RWPE2 (cell line): ENCODE data around the gene NEDD4L.

Source experiments
- ATAC-seq: fragments of 200-7000 bp; cut with Tn5 transposase; 3 replicates; pipeline ENCODE4 v1.9.1; 2021; ENCODE audit warnings: low read depth
- DNase-seq: peaks from one replicate; pipeline ENCODE4 v3.0.0-alpha.2; 2020; ENCODE audit warnings: low spot score
- H3K27ac ChIP-seq: fragments of 450-650 bp; 2 replicates; pipeline ENCODE4 v1.5.1; 2017; ENCODE audit warnings: mild to moderate bottlenecking; ENCODE audit not compliant: poor library complexity, severe bottlenecking
- H3K27me3 ChIP-seq: fragments of 250-450 bp; sonication (Bioruptor Pico); 2 replicates; pipeline ENCODE4 v1.5.1; 2021; ENCODE audit warnings: mild to moderate bottlenecking, moderate library complexity; ENCODE audit not compliant: insufficient read depth, poor library complexity, severe bottlenecking
- H3K36me3 ChIP-seq: fragments of 250-450 bp; sonication (Bioruptor Pico); 2 replicates; pipeline ENCODE4 v1.5.1; 2020; ENCODE audit warnings: low read depth, mild to moderate bottlenecking, moderate library complexity
- H3K4me1 ChIP-seq: fragments of 250-450 bp; sonication (Bioruptor Pico); 2 replicates; pipeline ENCODE4 v1.5.1; 2021; ENCODE audit warnings: mild to moderate bottlenecking, moderate library complexity; ENCODE audit not compliant: insufficient read depth, poor library complexity, severe bottlenecking
- H3K4me3 ChIP-seq: fragments of 250-450 bp; sonication (Bioruptor Pico); 2 replicates; pipeline ENCODE4 v1.5.1; 2021; ENCODE audit warnings: mild to moderate bottlenecking, moderate library complexity; ENCODE audit not compliant: severe bottlenecking
- H3K9me3 ChIP-seq: fragments of 250-450 bp; sonication (Bioruptor Pico); 2 replicates; pipeline ENCODE4 v1.5.1; 2021; ENCODE audit warnings: mild to moderate bottlenecking, moderate library complexity; ENCODE audit not compliant: severe bottlenecking
- CTCF ChIP-seq: fragments of 450-650 bp; IDR thresholded peaks from one replicate; pipeline ENCODE4 v1.5.1; 2017; ENCODE audit warnings: mild to moderate bottlenecking, moderate library complexity; ENCODE audit not compliant: poor library complexity, severe bottlenecking

NEDD4L gene

GRCh38 chr18:58222432-58223125 lies 178.6 kb downstream of the NEDD4L start:
- TF ChIP-seq CTCF = no peak
- Histone ChIP-seq H3K27ac (peak overlapping the region; percentile 91), H3K4me1 (peaks cover 35% of the 10 kb centered on the region), H3K36me3 (0 out of 2 replicates have a peak, but pooled peaks cover 13% of the 10 kb centered on the region), H3K27me3 (no peaks in the 10 kb centered on the region), H3K4me3 (peak overlapping the region; percentile 50), H3K9me3 (no peaks in the 10 kb centered on the region)
- ATAC-seq (no peak), DNase-seq (no peak)

GRCh38 chr18:58223717-58224424 lies 179.8 kb downstream of the NEDD4L start:
- Histone ChIP-seq H3K27ac (peak overlapping the region; percentile 91), H3K9me3 (no peaks in the 10 kb centered on the region), H3K36me3 (0 out of 2 replicates have a peak, but pooled peaks cover 13% of the 10 kb centered on the region), H3K4me1 (peaks cover 22% of the 10 kb centered on the region), H3K27me3 (no peaks in the 10 kb centered on the region), H3K4me3 (peak overlapping the region; percentile 50)
- DNase-seq = peak; percentile 68
- TF ChIP-seq CTCF = no peak
- ATAC-seq = peak; percentile 80

- TF ChIP-seq CTCF = no peak
- Histone ChIP-seq H3K27ac (peak overlapping the region; percentile 91), H3K4me1 (peaks cover 19% of the 10 kb centered on the region), H3K36me3 (peaks cover 15% of the 10 kb centered on the region; the same call in 1 of the 2 replicates), H3K9me3 (no peaks in the 10 kb centered on the region), H3K4me3 (peak overlapping the region; percentile 50), H3K27me3 (no peaks in the 10 kb centered on the region)
- ATAC-seq (peak; percentile 22), DNase-seq (no peak)
These were observed 180.4 kb downstream of the NEDD4L start for GRCh38 chr18:58224425-58224750.

GRCh38 chr18:58225101-58225500 lies 181.1 kb downstream of the NEDD4L start:
- DNase-seq = no peak
- no peak for TF ChIP-seq CTCF
- Histone ChIP-seq H3K27ac (peak overlapping the region; percentile 91), H3K4me1 (peaks cover 26% of the 10 kb centered on the region), H3K27me3 (no peaks in the 10 kb centered on the region), H3K9me3 (no peaks in the 10 kb centered on the region), H3K36me3 (peaks cover 18% of the 10 kb centered on the region), H3K4me3 (no peak overlapping the region)
- no peak for ATAC-seq

GRCh38 chr18:58226429-58226828 lies 182.4 kb downstream of the NEDD4L start:
- Histone ChIP-seq H3K4me1 (peaks cover 36% of the 10 kb centered on the region), H3K4me3 (no peak overlapping the region), H3K9me3 (no peaks in the 10 kb centered on the region), H3K27me3 (no peaks in the 10 kb centered on the region), H3K27ac (no peak overlapping the region), H3K36me3 (peaks cover 26% of the 10 kb centered on the region)
- DNase-seq = no peak
- ATAC-seq = no peak
- no peak for TF ChIP-seq CTCF
